Fibroblast of villous mesenchyme (primary cell): ENCODE results near the gene BPIFB2. TPM values are rescaled to one million over a fixed set of nuclear protein-coding genes. Genes with fewer than 3 reads are reported as not detected.
"Not testable (repeated sequence)": the region's sequence is repeated elsewhere in the genome, so short reads cannot be mapped to it uniquely, and the experiment has no call there.

Experiments
- DNase-seq: peaks from one replicate; pipeline ENCODE4 v3.0.0-alpha.2; 2010; ENCODE audit warnings: low read depth
- H3K4me3 ChIP-seq: 2 replicates; pipeline ENCODE4 v1.5.1; 2011; ENCODE audit warnings: low read depth, mild to moderate bottlenecking, low read length
- total RNA-seq: library from RNA; depleted of rRNA; stranded (reverse); fragments of >200 nt; gene quantifications from 2 replicates; pipeline ENCODE4 v1.2.3, GENCODE V29; 2012
- TF ChIP-seq, protein P1 (sequence below): IDR thresholded peaks from 2 replicates; pipeline ENCODE4 v1.5.1; 2012; ENCODE audit warnings: low read depth, mild to moderate bottlenecking, low read length; ENCODE audit not compliant: insufficient read depth

BPIFB2 gene
- total RNA-seq, 1 donor = not detected

DNA sequence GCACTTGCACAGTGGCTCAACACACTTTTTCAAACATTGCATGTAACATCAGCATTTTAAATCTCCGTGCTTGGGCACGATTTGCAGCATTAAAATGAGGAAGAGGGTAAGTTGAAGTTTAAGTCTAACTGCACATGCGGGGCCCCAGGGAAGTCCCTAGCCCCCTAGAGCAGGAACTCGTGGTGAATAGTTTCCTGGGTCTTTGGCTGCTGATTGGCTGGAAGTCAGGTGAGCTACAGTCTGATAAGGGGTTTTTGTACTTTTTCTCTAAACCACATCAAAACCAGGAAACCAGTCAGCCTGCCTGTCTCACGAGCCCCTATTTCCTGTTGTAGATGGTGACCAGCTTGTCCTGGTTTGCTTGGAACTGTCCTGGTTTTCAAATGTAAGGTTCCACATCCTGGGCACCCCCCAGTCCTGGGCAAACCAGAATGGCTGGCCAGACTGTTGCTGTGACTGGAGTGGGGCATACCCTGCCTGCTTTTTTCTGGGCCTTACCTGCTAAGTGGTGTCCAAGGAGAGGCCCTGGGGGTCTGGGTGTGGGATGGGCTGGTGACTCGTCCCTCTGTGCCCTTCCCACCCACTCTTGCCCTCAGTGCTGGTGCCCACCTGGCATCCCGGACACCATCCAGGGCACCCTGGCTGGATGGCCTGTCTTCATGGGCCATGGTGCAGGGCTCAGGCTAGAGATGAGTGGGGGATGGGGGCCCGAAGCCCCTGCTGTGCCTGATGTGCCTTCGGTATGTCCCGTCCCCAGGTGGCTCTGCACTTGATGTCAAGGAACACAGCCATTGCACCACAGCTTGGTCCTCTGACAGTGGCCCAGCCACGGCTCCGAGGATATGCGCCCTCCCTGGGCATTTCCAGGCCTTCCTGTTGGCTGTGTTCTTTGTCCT lies 35.1 kb upstream of the BPIFB2 start:
- TF ChIP-seq, protein P1, sequence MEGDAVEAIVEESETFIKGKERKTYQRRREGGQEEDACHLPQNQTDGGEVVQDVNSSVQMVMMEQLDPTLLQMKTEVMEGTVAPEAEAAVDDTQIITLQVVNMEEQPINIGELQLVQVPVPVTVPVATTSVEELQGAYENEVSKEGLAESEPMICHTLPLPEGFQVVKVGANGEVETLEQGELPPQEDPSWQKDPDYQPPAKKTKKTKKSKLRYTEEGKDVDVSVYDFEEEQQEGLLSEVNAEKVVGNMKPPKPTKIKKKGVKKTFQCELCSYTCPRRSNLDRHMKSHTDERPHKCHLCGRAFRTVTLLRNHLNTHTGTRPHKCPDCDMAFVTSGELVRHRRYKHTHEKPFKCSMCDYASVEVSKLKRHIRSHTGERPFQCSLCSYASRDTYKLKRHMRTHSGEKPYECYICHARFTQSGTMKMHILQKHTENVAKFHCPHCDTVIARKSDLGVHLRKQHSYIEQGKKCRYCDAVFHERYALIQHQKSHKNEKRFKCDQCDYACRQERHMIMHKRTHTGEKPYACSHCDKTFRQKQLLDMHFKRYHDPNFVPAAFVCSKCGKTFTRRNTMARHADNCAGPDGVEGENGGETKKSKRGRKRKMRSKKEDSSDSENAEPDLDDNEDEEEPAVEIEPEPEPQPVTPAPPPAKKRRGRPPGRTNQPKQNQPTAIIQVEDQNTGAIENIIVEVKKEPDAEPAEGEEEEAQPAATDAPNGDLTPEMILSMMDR = no peak
- no peak overlapping the region for H3K4me3 ChIP-seq
- no peak for DNase-seq

DNA sequence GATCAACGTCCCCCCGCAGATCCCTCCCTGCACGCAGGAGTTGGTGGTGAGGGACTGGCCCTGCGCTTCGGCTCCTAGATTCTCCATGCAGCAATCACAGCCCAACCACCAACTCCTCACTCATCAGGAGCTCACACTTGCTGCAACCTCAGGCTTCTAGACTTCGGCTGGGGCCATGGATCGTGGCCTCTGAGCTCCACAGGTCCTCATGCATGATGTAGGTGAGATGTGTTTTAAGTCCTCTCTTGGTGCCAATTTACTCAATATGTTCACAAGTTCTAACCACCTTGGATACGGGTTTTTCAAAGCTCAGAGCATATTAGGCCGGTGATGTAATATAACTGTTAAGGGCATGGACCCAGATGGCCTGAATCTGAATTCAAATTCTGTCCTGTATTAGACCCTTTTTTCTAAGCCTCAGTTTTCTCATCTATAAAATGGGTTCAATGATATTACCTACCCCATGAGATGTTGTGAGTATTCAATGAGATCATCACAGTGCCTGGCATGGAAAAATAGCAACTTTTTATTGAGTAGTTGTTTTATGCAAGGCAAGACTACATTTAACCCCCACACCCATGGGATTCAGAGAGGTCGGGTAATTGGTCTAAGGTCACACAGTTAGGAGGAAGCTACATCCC lies 34.3 kb upstream of the BPIFB2 start:
- DNase-seq = no peak
- TF ChIP-seq, protein P1 = no peak
- H3K4me3 ChIP-seq = no peak overlapping the region

DNA sequence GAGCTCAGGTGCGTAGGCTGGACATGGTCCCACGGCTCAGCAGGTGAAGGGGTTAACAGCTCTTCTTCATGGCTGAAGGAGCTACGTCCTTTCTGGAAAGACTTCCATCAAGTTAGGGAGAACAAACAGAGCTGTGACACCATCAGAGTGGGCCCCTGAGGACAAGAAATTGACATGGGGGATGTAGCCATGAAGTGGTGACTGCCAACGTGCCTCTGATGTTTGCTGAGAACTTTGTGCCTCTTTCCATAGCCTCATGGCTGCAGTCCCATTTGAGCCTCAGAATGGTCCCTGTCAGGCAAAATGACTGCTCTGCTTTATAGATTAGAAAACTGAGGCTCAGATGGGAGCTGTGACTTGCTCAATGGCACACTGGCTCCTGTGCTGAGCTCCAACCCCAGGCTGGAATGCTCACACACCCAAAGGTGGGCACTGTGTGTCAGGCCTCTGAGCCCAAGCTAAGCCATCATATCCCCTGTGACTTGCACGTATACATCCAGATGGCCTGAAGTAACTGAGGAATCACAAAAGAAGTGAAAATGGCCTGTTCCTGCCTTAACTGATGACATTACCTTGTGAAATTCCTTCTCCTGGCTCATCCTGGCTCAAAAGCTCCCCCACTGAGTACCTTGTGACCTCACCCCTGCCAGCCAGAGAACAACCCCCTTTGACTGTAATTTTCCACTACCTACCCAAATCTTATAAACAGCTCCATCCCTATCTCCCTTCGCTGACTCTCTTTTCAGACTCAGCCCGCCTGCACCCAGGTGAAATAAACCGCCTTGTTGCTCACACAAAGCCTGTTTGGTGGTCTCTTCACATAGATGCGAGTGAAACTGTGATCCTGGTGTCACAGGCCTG lies 33.1 kb upstream of the BPIFB2 start:
- DNase-seq, H3K4me3 ChIP-seq: not testable (repeated sequence)

DNA sequence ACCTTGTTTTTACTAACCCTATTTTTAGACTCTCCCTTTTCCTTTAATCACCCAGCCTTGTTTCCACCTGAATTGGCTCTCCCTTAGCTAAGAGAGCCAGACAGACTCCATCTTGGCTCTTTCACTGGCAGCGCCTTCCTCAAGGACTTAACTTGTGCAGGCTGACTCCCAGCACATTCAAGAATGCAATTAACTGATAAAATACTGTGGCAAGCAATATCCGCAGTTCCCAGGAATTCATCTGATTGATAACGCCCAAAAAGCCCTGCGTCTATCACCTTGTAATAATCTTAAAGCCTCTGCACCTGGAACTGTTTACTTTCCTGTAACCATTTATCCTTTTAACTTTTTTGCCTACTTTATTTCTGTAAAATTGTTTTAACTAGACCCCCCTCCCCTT lies 32.4 kb upstream of the BPIFB2 start:
- DNase-seq, H3K4me3 ChIP-seq: not testable (repeated sequence)

- no peak overlapping the region for H3K4me3 ChIP-seq
- DNase-seq = no peak
- TF ChIP-seq, protein P1 = no peak
Observed at GRCh38 chr20:32975698-32976674, 31.5 kb upstream of the BPIFB2 start.

DNA sequence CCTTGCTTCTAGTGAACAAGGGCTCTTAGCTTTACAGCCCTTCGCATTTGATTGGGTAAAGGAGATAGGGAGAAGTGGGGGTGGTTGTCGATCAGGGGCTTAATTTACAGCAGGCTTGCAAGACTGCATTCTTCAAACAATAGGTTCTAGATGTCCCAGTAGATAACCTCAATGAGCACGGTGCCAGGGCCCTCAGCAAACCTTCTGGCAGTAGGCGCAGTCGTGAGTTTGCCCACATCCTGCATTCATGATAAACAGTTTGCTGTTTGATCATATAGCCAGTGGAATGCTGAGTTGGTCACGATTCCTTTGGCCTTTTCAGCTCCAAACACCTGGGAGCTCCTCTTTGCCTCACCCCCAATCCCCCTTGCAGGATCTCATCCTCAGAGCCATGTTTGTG lies 30.8 kb upstream of the BPIFB2 start:
- TF ChIP-seq, protein P1 = no peak
- H3K4me3 ChIP-seq = no peak overlapping the region
- no peak for DNase-seq
